Right kidney (tissue), 1 donor: Measurements from ENCODE around the gene EXOSC5.
A peak's percentile ranks its signal among the peaks of the same experiment; 100 is the strongest.
"Not testable (repeated sequence)": the region's sequence is repeated elsewhere in the genome, so short reads cannot be mapped to it uniquely, and the experiment has no call there.

Experiments used
- DNase-seq: peaks from one replicate; pipeline ENCODE4 v3.0.0-alpha.2; 2016

Gene EXOSC5

DNA sequence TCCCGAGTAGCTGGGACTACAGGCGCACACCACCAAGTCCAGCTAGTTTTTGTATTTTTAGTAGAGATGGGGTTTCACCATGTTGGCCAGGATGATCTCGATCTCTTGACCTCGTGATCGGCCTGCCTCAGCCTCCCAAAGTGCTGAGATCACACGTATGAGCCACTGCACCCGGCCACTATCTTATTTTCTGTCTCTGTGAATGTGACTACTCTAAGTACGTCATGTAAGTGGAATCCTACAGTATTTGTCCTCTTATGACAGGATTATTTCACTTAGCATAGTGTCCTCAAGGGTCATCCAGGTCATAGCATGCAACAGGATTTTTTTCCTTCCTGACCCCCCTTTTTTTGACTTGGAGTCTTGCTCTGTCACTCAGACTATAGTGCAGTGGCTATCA is 25.6 kb downstream of the EXOSC5 start:
- DNase-seq: no peak

DNA sequence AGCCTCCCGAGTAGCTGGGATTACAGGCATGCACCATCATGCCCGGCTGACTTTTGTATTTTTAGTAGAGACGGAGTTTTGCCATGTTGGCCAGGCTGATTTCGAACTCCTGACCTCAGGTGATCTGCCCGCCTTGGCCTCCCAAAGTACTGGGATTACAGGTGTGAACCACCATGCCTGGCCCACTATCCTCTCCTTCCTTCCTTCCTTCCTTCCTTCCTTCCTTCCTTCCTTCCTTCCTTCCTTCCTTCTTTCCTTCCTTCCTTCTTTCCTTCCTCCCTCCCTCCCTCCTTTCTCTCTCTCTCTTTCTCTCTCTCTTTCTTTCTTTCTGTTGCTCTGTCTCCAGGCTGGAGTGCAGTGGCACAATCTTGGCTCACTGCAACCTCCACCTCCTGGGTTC is 26.0 kb downstream of the EXOSC5 start:
- DNase-seq: not testable (repeated sequence)

DNA sequence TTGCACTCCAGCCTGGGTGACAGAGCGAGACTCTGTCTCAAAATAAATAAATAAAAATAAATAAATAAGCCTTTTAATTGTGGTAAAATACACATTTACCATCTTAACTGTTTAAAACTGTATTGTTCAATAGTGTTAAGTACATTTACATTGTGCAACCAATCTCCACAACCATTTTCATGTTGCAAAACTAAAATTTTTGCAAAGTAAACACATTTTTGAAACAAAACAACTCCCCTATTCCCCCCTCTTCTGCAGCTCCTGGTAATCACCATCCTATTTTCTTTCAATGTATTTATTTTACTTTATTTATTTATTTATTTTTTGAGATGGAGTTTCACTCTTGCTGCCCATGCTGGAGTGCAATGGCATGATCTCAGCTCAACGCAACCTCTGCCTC is 27.4 kb downstream of the EXOSC5 start:
- no peak for DNase-seq

DNA sequence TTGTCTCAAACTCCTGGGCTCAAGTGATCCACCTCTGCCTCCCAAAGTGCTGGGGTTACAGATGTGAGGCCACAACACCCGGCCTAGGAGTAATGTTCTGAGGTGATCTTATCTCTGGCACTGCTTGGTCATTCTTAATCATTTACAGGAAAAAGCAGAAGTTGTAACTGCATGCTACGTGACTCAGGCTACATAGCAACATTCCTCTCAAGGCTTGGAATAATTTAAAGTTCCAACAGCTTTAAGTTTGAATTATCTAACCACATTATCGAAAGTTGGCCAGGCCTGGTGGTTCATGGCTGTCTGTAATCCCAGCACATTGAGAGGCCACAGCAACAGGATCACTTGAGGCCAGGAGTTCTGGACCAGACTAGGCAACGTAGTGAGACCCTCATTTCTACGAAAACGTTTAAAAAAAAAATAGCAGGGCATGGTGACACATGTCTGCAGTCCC is 29.3 kb downstream of the EXOSC5 start:
- DNase-seq: no peak

DNA sequence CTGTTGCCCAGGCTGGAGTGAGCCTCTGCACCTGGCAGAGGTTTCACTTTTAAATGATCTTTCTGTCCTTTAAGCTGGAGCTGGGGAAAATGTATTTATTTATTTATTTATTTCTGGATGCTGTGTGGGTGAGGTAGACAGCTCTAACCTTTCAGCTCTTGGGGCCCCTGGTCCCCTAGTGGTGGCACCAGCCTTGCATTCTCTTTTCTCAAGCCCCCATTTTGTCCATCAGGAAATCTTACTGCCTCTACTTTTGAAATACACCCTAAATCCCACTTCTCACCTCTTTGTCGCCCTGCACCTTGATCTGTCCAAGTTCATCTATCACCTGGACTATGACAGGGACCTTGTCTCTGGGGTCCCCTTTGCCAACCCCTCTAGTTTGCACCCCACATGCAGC is 31.1 kb downstream of the EXOSC5 start:
- DNase-seq: no peak

DNA sequence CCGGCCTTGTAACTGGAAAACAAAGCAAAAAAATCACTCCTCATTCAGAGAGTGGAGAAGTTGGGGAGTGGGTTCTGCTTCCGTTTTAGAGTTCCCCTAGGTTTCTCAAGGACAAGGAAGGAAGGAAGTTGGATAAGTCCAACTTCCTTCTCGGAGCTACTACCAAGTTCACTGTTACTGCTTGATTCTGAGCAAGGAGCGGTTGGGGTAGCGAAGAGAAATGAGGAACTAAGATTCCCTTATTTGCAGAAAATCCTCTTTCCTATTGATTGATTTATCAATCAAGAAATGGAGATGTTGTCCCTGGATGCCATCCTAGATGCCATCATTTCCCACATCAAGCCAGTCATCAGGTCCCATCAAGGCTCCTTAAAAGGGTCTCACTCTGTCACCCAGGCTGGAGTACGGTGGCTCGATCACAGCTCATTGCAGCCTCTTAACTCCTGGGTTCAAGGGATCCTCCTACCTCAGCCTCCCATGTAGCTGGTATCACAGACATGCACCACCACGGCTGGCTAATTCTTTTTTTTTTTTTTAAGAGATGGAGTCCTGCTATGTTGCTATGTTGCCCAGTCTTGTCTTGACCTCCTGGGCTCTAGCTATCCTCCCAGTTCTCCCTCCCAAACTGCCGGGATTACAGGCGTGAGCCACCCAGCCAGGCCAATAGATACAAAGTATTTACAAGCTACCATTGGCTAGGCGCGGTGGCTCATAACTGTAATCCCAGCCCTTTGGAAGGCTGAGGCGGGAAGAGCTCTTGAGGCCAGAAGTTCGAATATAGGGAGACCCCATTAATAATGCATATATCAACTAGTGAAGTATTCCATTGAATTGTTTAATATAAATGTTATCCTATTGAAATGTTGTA is 32.4 kb downstream of the EXOSC5 start:
- peak; percentile 86 for DNase-seq

DNA sequence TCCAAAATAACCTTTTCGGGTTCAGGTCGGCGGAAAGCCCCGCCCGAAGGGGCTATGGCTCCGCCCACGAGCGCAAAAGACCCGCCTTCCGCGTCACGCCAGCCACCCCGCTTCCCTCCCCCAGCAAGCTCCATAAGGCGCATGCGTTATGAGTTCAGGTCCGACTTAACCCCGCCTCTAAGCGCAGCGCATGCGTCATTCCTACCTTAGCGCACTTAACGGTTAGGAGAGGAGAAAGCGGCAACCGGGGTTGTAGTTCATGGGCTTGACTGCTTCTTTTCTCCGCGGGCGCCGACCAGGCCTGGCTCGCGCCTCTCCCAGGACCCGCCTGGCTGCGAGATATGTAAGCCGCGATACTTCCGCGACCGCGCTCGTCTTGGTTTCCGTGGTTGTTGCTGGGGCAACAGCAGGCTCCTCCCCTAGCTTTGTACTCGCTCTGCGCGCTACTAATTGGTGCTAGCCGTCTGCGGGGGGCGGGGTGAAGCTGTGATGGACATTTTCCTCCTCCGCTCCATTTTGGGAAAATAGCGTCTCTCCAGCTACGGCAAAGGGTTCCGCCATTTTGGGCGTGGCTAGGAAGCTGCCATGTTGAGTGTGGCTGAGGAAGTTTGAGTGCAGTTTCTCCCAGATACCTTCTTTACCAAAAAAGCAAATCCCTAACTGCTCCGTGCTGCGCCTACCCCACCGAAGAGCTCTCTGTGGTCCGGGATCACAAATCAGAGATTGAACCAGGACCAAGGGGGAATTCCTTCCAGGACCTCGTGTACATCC is 33.2 kb downstream of the EXOSC5 start, which contains the start of gene B9D2:
Gene B9D2, minus strand, starts transcription at position 397 of the 771 bp plus-strand sequence. CDS start 630 bp downstream, outside the sequence.
- DNase-seq: peak; percentile 100

DNA sequence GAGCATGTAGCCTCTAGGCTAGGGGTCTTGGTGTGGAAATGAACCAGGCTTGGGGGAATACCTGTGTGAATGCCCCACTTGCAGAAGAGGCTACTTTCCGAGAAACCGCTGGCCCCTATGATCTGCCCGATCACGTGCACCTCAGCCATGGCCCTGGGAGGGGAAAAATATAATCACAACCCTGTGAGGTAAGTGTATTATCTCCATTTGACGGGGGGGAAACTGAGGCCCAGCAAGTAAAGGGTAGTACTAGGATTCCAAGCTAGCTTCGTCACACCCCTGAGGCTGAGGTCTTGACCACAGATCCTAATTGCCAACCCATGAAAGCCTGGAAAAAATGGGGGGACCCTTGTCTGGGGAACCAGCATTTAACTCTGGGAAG is 33.8 kb downstream of the EXOSC5 start:
- DNase-seq: no peak

DNA sequence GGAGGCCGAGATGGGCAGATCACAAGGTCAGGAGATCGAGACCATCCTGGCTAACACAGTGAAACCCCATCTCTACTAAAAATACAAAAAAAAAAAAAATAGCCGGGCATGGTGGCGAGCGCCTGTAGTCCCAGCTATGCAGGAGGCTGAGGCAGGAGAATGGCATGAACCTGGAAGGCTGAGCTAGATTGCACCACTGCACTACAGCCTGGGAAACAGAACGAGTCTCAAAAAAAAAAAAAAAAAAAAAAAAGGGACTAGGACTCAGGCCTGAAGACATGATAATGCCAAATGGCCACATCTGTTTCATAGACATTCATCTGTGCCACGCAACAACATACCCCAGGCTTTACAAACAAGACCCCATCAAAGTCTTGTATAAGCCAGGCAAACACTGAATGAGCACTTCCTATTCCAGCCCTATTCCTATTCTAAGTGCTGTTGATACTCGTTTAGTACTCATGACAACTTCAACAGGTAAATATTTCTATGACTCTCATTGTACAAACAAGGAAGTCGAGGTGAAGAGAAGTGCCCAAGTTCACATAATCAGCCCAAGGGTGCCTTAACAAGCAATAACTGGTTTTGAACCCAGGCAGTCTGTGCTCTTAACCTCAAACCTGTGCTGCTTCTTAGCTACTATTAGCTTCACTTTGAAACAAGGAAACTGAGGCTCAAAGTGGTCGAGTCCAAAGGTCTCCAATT is 34.9 kb downstream of the EXOSC5 start:
- DNase-seq: no peak

DNA sequence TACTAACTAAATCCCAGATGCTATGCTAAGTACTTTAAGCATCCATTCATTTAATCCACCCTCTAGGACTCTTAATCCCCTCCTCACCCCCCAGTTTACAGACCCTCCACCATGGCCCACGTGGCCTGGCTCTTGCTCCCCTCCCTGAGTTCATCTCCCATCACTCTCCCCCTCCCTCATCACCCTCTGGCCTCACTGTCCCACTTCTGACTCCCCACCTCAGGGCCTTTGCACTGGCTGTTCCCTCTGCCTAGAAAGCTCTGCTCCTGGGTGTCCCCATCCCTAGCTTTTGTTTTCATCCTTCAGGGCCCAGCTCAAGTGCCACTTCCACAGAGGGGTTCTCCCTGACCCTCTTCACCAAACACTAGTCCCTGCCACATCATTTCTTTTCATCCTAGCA is 37.4 kb downstream of the EXOSC5 start:
- no peak for DNase-seq

DNA sequence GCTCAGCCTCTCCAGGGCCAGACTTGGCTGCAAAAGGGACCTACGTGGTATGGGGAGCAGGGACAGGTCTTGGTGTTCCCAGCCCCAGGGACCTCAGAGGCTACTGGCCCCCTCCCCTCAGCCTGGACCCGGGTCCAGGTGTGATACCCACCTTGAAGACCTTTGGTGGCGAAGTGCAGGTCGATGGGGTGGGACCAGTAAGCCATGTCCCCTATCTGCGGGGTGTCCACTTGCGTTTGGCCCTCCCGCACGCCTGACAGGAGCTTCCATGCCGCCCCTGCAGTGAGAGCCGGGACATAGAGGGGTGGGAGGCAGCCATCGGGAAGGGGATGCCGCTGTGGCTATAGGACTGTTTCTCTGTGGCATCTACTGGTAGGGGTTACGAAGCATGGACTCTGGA is 39.4 kb downstream of the EXOSC5 start:
- no peak for DNase-seq

DNA sequence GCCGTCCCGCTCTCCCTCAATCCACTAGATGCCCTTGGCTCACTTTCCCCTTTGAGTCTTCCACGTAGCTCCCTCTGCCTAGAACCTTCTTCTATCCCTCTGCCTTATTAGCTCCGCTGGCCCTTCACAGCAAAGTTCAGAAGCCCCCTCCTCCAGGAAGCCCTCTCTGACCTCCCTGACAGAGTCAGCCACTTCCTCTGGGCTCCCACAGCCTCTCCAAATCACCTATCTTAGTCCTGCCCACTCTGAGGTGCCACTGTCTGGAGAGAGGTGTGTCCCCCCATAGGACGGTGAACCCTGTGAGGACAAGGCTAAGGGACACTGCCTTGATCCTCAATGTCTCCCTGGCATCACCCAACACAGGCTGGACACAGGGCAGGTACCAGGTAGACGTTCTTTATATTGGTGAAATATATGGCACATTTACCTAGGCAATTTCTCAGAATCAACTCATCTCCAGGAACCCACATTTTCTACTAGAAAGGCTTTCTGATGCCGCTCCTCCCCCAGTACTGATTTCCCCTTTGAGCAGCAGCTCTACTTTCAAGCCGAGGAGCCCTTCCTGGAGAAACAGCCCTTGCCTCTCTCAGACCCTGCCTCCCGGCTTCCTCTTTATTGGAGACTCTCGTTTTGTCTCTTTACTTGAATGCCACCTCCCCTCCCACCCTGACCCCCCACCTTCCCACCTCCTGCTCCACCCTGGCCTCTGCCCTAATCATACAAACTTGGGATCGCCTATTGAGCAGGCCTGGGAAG is 40.0 kb downstream of the EXOSC5 start:
- no peak for DNase-seq

DNA sequence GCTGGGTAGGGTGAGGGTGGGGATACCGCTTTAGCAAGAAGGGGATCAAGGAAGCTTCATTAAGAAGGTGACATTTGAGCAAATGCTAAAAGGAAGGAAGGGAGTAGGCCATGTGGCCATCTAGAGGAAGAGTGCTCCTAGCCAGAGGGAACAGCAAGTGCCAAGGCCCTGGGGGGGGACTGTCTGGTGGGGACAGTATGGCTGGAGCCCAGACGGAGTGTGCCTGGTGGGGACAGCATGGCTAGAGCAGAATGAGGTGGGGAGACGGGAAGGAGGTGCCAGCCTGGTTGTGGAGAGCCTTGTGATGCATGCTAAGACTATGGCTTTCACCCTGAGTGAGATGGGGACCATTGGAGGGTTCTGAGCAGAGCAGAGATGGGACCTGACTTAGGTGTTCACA is 41.4 kb downstream of the EXOSC5 start:
- DNase-seq: no peak

DNA sequence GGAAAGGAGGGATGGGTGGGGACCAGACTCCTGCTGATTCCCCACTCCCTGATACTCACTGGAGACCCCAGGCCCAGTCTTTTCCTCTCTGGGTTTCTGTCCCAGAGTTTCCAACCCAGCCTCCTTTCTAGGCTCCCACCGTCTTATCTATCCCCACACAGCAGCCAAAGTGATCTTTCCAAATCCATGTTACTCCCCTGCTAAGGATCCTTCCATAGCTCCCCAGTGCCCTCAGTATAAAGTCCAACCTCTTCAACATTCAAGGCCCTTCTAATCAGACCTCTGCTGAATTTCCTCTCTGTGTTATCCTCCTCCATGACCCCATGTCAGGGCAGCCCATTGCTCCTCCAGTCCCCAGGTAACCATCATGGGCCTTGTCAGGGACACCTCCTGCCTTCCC is 42.1 kb downstream of the EXOSC5 start:
- no peak for DNase-seq

DNA sequence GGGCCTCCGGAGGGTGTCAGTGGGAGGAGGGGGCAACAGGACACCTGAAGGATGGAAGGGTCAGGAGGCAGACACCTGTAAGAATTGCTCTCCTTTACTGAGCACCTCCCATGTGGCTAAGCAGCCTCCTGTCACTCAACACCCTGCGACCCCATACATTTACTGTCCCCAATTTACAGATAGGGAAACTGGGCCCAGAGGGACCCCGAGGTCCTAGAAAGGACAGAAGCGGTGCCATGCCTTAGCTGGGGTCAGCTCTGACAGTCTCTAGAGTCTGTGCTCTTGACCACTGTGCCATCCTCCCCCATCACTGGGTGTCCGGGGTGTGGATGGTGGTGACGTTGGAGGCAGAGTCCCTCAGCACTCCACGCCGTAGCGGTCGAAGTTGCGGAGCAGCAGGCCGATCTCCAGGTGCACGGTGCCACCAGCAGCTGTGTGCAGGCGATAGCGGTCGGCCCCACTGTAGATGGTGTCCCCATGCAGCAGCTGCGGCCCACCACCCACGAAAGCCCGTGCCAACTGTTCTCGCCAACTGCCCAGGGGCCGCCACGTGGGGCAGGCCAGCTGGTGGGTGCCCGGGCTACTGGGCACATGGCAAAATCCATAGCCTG is 42.7 kb downstream of the EXOSC5 start:
- DNase-seq: no peak

DNA sequence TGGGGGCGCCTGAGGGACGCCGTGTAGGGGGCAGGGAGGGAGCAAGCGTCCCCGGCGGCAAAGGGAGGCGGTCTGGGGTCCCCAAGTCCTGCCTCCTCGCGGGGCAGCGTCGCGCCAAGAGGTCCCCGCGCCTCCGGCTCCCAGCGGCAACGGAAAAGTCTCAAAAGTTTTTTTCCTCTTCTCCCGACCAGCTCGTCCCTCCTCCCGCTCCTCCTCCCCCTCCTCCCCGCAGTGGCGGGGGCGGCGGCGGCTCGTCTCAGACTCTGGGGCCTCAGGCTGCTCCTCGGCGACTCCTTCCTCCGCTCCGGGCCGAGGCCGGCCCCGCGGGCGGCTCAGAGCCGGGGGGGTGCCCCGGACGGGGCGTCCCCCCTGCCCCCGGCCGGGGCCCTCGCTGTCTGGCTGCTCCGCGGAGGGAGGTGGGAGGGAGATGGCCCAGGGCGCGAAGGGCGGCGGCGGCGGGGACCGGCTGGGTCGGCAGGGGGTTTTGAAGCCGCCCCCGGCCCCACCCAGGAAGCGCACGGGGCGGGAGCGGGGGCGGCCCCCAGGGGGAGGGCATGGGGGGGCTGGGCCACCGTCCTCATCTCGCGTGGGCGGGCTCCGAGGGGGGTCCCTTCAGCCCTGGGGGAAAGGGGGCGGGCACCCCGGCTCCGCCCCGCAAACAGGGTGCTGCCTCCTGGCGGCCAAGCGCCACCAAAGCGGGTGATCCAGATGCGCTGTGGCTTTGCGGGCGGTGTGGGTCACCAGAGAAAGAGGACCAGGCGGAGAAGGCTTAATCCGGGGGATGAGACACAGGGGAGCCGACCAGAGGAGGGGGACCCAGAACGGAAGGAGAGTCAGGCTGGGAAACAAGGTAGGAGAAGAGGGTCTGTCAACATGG is 43.5 kb downstream of the EXOSC5 start, which contains the start of gene TGFB1:
Gene TGFB1, minus strand, starts transcription at position 457 of the 877 bp plus-strand sequence. CDS start 878 bp downstream, outside the sequence.
- peak; percentile 85 for DNase-seq

DNA sequence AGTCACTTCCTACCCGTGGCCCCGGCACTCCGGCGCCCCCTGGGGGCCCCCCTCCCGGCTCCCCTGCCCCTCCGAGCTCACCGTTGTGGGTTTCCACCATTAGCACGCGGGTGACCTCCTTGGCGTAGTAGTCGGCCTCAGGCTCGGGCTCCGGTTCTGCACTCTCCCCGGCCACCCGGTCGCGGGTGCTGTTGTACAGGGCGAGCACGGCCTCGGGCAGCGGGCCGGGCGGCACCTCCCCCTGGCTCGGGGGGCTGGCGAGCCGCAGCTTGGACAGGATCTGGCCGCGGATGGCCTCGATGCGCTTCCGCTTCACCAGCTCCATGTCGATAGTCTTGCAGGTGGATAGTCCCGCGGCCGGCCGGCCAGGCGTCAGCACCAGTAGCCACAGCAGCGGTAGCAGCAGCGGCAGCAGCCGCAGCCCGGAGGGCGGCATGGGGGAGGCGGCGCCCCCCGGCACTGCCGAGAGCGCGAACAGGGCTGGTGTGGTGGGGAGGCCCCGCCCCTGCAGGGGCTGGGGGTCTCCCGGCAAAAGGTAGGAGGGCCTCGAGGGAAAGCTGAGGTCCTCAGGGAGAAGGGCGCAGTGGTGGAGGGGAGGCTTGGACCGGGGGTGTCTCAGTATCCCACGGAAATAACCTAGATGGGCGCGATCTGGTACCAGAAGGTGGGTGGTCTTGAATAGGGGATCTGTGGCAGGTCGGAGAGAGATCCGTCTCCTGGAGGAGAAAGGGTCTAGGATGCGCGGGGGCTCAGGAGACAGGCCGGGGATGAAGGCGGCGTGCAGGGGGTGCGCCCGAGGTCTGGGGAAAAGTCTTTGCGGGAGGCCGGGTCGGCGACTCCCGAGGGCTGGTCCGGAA is 44.3 kb downstream of the EXOSC5 start:
- DNase-seq: peak; percentile 76

DNA sequence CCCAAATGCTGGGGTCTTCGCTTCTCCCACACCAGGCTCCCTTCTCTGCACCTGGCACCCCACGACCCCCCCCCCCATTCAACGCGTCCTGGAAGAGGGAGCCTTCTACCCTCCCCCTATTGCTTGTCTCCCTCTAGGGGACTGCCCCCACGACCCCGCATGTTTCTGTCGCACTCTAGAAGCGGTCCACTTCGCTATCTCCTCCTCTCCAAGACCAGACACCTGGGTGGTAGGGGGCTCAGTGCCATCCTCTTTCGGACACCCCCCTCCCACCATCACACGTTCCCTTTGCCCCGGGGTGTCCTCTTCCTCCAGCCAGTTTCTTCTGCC is 44.9 kb downstream of the EXOSC5 start:
- no peak for DNase-seq
